Astrocyte (in vitro differentiated cells and primary cell): Measurements from ENCODE around the gene SGIP1. TPM values are rescaled to one million over a fixed set of nuclear protein-coding genes. Genes with fewer than 3 reads are reported as not detected.

ENCODE experiments used
- DNase-seq: peaks from one replicate; pipeline ENCODE4 v3.0.0-alpha.2; 2010; ENCODE audit warnings: low read depth
- FAIRE-seq: peaks from 2 replicates; lab custom pipeline; 2011; peaks lifted over from hg19 to GRCh38; lab: Jason Lieb, UNC
- H2AFZ ChIP-seq: 2 replicates; pipeline ENCODE4 v1.6.0; 2012; ENCODE audit warnings: low read depth, low read length, inconsistent platforms
- H3K27ac ChIP-seq: 2 replicates; pipeline ENCODE4 v1.5.1; 2011; ENCODE audit warnings: low read depth, low read length, inconsistent platforms
- H3K27me3 ChIP-seq: 2 replicates; pipeline ENCODE4 v1.6.0; 2011; ENCODE audit warnings: low read length, inconsistent platforms; ENCODE audit not compliant: insufficient read depth
- H3K36me3 ChIP-seq: 2 replicates; pipeline ENCODE4 v1.5.1; 2011; ENCODE audit warnings: low read length, inconsistent platforms; ENCODE audit not compliant: insufficient read depth
- H3K4me1 ChIP-seq: 2 replicates; pipeline ENCODE4 v1.5.1; 2011; ENCODE audit warnings: low read length, inconsistent platforms; ENCODE audit not compliant: insufficient read depth
- H3K4me2 ChIP-seq: 2 replicates; pipeline ENCODE4 v1.6.0; 2012; ENCODE audit warnings: low read length, inconsistent platforms
- H3K4me3 ChIP-seq: 2 replicates; pipeline ENCODE4 v1.5.1; 2011; ENCODE audit warnings: low read depth, mild to moderate bottlenecking, low read length, inconsistent platforms; ENCODE audit not compliant: insufficient read depth
- H3K79me2 ChIP-seq: 2 replicates; pipeline ENCODE4 v1.6.0; 2012; ENCODE audit warnings: mild to moderate bottlenecking, low read length, inconsistent platforms; ENCODE audit not compliant: insufficient read depth
- H3K9ac ChIP-seq: 2 replicates; pipeline ENCODE4 v1.6.0; 2012; ENCODE audit warnings: mild to moderate bottlenecking, low read length, inconsistent platforms
- H3K9me3 ChIP-seq: 2 replicates; pipeline ENCODE4 v1.5.1; 2012; ENCODE audit warnings: low read depth, mild to moderate bottlenecking, low read length, inconsistent platforms; ENCODE audit not compliant: insufficient read depth
- H4K20me1 ChIP-seq: 2 replicates; pipeline ENCODE4 v1.6.0; 2012; ENCODE audit warnings: low read length, inconsistent platforms; ENCODE audit not compliant: insufficient read depth
- H3K27ac Mint-ChIP-seq: one replicate; pipeline ENCODE4 v1.8.0; 2021; ENCODE audit warnings: mild to moderate bottlenecking, mixed read lengths; ENCODE audit not compliant: unreplicated experiment
- H3K27me3 Mint-ChIP-seq: one replicate; pipeline ENCODE4 v1.8.0; 2021; ENCODE audit warnings: low read depth, mixed read lengths; ENCODE audit not compliant: unreplicated experiment
- H3K36me3 Mint-ChIP-seq: one replicate; pipeline ENCODE4 v1.8.0; 2021; ENCODE audit warnings: low read depth, mixed read lengths; ENCODE audit not compliant: unreplicated experiment
- H3K4me1 Mint-ChIP-seq: one replicate; pipeline ENCODE4 v1.8.0; 2021; ENCODE audit warnings: low read depth, mixed read lengths; ENCODE audit not compliant: unreplicated experiment
- H3K4me3 Mint-ChIP-seq: one replicate; pipeline ENCODE4 v1.8.0; 2021; ENCODE audit warnings: mild to moderate bottlenecking, moderate library complexity, mixed read lengths; ENCODE audit not compliant: unreplicated experiment
- H3K9me3 Mint-ChIP-seq: one replicate; pipeline ENCODE4 v1.8.0; 2021; ENCODE audit warnings: mild to moderate bottlenecking, mixed read lengths; ENCODE audit not compliant: unreplicated experiment
- CTCF ChIP-seq: IDR thresholded peaks from 2 replicates; pipeline ENCODE4 v1.5.1; 2011; ENCODE audit warnings: low read depth, mild to moderate bottlenecking, inconsistent platforms, low read length, moderate library complexity; ENCODE audit not compliant: insufficient read depth
- EZH2 ChIP-seq: IDR thresholded peaks from 2 replicates; pipeline ENCODE4 v1.6.1; 2012; ENCODE audit warnings: mild to moderate bottlenecking, low read length, inconsistent platforms; ENCODE audit not compliant: insufficient read depth
- total RNA-seq: library from RNA; stranded (reverse); gene quantifications from 2 replicates; pipeline ENCODE4 v1.2.1, GENCODE V29; 2021

SGIP1 gene
- total RNA-seq, 1 donor from 2014 or later, result 8.8 TPM

DNA sequence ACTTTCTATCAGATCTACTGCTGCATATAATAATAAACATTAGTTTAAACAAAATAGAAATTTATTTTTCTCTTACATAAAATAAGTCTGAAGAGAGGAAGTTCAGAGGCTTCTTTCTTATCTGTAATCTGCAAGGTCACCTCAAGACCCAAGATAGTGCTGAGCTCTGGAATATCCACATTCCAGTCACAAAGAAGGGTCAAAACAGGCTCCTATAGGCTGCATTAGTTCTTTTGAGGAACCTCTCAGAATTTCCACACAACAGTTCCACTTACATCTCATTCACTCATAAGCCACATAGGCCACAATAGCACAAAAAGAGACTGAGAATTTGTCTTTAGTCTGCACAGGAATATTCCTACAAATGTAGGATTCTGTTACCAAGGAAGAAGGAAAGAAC is 233.7 kb downstream of the SGIP1 start:
- FAIRE-seq, result no peak

DNA sequence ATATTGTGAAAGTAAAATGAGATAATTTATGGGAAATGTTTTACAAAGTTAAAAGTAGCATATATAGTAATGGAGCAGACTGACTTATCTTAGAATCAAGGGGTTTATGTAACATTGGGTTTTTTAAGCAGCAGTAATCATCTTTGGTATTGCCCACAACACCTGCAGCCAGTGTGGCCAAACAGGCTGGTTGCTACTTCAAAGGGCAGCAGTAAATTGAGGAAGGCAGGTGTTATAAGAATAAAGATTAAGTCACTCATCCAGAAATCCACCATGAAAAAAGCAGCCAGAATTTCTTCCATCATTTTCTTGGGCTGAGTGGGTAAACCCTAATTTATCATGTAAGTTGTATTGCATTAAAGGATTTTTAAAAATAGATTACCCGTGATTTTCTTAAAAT is 235.0 kb downstream of the SGIP1 start:
- H2AFZ ChIP-seq, result no peak overlapping the region

More for the DNA sequence above, 233.7 kb downstream of the SGIP1 start:
- Mint-ChIP-seq H3K27ac (no peak overlapping the region), H3K27me3 (no peaks in the 10 kb centered on the region), H3K9me3 (no peaks in the 10 kb centered on the region), H3K4me3 (no peak overlapping the region), H3K36me3 (no peaks in the 10 kb centered on the region), H3K4me1 (no peaks in the 10 kb centered on the region)
- H3K79me2 ChIP-seq, result no peaks in the 10 kb centered on the region
- H3K4me3 ChIP-seq, result no peak overlapping the region
- no peak overlapping the region for H3K27ac ChIP-seq
- TF ChIP-seq EZH2 (no peak), CTCF (no peak)
- H3K4me2 ChIP-seq, result no peak overlapping the region
- no peak overlapping the region for H2AFZ ChIP-seq
- H3K9ac ChIP-seq, result no peak overlapping the region
- H3K27me3 ChIP-seq, result no peaks in the 10 kb centered on the region
- no peaks in the 10 kb centered on the region for H4K20me1 ChIP-seq
- no peak for DNase-seq
- H3K9me3 ChIP-seq, result peaks cover 3% of the 10 kb centered on the region
- H3K4me1 ChIP-seq, result no peaks in the 10 kb centered on the region
- no peaks in the 10 kb centered on the region for H3K36me3 ChIP-seq

More for the DNA sequence above, 235.0 kb downstream of the SGIP1 start:
- Mint-ChIP-seq H3K36me3 (no peaks in the 10 kb centered on the region), H3K4me1 (no peaks in the 10 kb centered on the region), H3K27me3 (no peaks in the 10 kb centered on the region), H3K4me3 (no peak overlapping the region), H3K27ac (no peak overlapping the region), H3K9me3 (no peaks in the 10 kb centered on the region)
- TF ChIP-seq CTCF, result no peak
- no peak for TF ChIP-seq EZH2
- H3K4me1 ChIP-seq, result no peaks in the 10 kb centered on the region
- no peak overlapping the region for H3K4me3 ChIP-seq
- H3K36me3 ChIP-seq, result no peaks in the 10 kb centered on the region
- H3K79me2 ChIP-seq, result no peaks in the 10 kb centered on the region
- no peaks in the 10 kb centered on the region for H3K9me3 ChIP-seq
- DNase-seq (no peak), FAIRE-seq (no peak)
- H3K4me2 ChIP-seq, result no peak overlapping the region
- H3K27me3 ChIP-seq, result no peaks in the 10 kb centered on the region
- H4K20me1 ChIP-seq, result no peaks in the 10 kb centered on the region
- no peak overlapping the region for H3K9ac ChIP-seq
- H3K27ac ChIP-seq, result no peak overlapping the region
